MCF 10A (cell line): Measurements from ENCODE around the gene MUSK. TPM values are rescaled to one million over a fixed set of nuclear protein-coding genes. Genes with fewer than 3 reads are reported as not detected.

Experiments
- BruUV-seq: library from RNA; stranded (reverse); fragments of 400-500 nt; replicated peaks from 2 replicates; lab custom pipeline; 2021; lab: Mats Ljungman, UMichigan
- CTCF ChIA-PET: fragments of 300-600 bp; sonication (Branson Sonifier 250); formaldehyde crosslinking; extraction: SDS; loops from one replicate; lab custom pipeline; 2021; ENCODE audit warnings: antibody characterized with exemption, inconsistent platforms; lab: Yijun Ruan, JAX
- POLR2A ChIA-PET: fragments of 300-600, 350-650 bp; sonication (Branson Sonifier 250); formaldehyde crosslinking; extraction: SDS; loops from one replicate; lab custom pipeline; 2020; ENCODE audit warnings: antibody characterized with exemption, inconsistent platforms; lab: Yijun Ruan, JAX
- DNase-seq: peaks from one replicate; pipeline ENCODE4 v3.0.0-alpha.2; 2018; ENCODE audit not compliant: unreplicated experiment
- H3K27ac Mint-ChIP-seq: one replicate; pipeline ENCODE4 v1.8.0; 2022; ENCODE audit warnings: mild to moderate bottlenecking, low read depth, mixed read lengths; ENCODE audit not compliant: unreplicated experiment
- H3K27me3 Mint-ChIP-seq: one replicate; pipeline ENCODE4 v1.8.0; 2022; ENCODE audit warnings: mixed read lengths; ENCODE audit not compliant: insufficient read depth, unreplicated experiment
- H3K36me3 Mint-ChIP-seq: one replicate; pipeline ENCODE4 v1.8.0; 2022; ENCODE audit warnings: mild to moderate bottlenecking, moderate library complexity, mixed read lengths; ENCODE audit not compliant: insufficient read depth, unreplicated experiment
- H3K4me1 Mint-ChIP-seq: one replicate; pipeline ENCODE4 v1.8.0; 2022; ENCODE audit warnings: mixed read lengths; ENCODE audit not compliant: insufficient read depth, unreplicated experiment
- H3K4me3 Mint-ChIP-seq: one replicate; pipeline ENCODE4 v1.8.0; 2022; ENCODE audit warnings: mild to moderate bottlenecking, moderate library complexity, mixed read lengths; ENCODE audit not compliant: unreplicated experiment
- H3K9me3 Mint-ChIP-seq: one replicate; pipeline ENCODE4 v1.8.0; 2022; ENCODE audit warnings: mixed read lengths; ENCODE audit not compliant: unreplicated experiment
- intact Hi-C: fragments of 100-400 bp; cut with micrococcal nuclease; formaldehyde crosslinking; loops from 2 replicates; pipeline ENCODE4 v1.14.1; 2022
- total RNA-seq: library from RNA; stranded (reverse); gene quantifications from 2 replicates; pipeline ENCODE4 v1.2.3, GENCODE V29; 2022
- TF ChIP-seq, protein P1 (sequence below): fragments of 200-600 bp; IDR thresholded peaks from one replicate; pipeline ENCODE4 v1.8.0; 2022; ENCODE audit warnings: antibody characterized with exemption, mild to moderate bottlenecking; ENCODE audit not compliant: unreplicated experiment

MUSK gene
- total RNA-seq, 1 experiment from 2014 or later, result not detected

DNA sequence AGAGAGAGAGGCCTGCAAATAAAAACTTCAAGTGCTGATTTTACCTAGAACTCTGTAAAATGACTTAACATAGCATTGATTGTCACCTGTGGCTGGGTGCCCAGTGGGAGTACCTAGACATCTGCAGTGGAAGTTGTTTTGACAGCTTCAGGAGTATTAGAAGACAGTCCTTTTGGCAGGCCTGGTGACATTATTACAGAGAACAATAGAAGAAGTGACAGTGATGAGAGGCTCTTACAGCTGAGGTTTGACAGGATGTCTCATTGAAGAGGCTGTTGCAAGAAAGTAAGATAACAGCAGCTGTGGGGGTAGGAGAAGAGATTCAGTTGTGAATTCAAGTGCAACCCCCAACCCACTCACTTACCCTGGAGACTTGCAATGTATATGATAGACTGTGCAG lies 27.9 kb upstream of the MUSK start:
- Mint-ChIP-seq H3K27me3 (no peaks in the 10 kb centered on the region), H3K27ac (no peak overlapping the region), H3K4me3 (no peak overlapping the region), H3K4me1 (peaks cover 5% of the 10 kb centered on the region), H3K36me3 (no peaks in the 10 kb centered on the region), H3K9me3 (peaks cover 12% of the 10 kb centered on the region)
- ChIA-PET CTCF (interaction anchor here (1.2 to 2.3 kb wide), 2 partner anchors 17 to 657 kb away, joined by 5 to 8 read pairs; no protein-coding TSS in a partner anchor), POLR2A (interaction anchor here (2.3 kb wide), 1 partner anchor 105 kb away, joined by 9 read pairs; no protein-coding TSS in a partner anchor)
- intact Hi-C loops, result loop anchor here (5.0 kb wide), 1 partner anchor 397 kb away; the partner anchor contains the start of gene LPAR1
- TF ChIP-seq, protein P1, sequence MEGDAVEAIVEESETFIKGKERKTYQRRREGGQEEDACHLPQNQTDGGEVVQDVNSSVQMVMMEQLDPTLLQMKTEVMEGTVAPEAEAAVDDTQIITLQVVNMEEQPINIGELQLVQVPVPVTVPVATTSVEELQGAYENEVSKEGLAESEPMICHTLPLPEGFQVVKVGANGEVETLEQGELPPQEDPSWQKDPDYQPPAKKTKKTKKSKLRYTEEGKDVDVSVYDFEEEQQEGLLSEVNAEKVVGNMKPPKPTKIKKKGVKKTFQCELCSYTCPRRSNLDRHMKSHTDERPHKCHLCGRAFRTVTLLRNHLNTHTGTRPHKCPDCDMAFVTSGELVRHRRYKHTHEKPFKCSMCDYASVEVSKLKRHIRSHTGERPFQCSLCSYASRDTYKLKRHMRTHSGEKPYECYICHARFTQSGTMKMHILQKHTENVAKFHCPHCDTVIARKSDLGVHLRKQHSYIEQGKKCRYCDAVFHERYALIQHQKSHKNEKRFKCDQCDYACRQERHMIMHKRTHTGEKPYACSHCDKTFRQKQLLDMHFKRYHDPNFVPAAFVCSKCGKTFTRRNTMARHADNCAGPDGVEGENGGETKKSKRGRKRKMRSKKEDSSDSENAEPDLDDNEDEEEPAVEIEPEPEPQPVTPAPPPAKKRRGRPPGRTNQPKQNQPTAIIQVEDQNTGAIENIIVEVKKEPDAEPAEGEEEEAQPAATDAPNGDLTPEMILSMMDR, result no peak
- no peak for DNase-seq
- BruUV-seq, result no TSS peak

DNA sequence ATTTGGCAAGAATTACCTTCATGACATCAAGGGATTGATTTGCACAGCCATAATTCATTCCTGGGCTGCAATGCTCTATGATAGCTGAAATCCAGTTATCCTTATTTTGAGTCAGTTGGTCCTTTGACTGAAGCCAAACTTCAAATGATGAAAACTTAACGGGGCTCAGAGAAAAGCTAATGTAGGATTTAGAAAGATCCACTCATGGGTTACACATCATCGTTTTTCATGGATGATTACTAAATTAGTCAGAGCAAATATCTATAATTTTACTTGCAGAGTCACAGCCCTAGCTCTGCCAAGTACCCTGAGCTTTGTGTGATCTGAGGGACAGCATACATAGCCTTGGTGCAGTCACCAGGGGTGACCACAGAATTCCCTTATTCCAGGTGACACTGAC lies 27.3 kb upstream of the MUSK start:
- no peak for DNase-seq
- intact Hi-C loops, result loop anchor here (5.0 kb wide), 1 partner anchor 396 kb away; the partner anchor contains the start of gene LPAR1
- ChIA-PET POLR2A (interaction anchor here (0.6 to 2.3 kb wide), 2 partner anchors 104 to 660 kb away, joined by 4 to 9 read pairs; no protein-coding TSS in a partner anchor), CTCF (interaction anchor here (0.7 to 2.3 kb wide), 3 partner anchors 18 to 657 kb away, joined by 3 to 8 read pairs (median 5); no protein-coding TSS in a partner anchor)
- Mint-ChIP-seq H3K27me3 (no peaks in the 10 kb centered on the region), H3K4me1 (peaks cover 5% of the 10 kb centered on the region), H3K27ac (no peak overlapping the region), H3K36me3 (no peaks in the 10 kb centered on the region), H3K4me3 (no peak overlapping the region), H3K9me3 (peaks cover 7% of the 10 kb centered on the region)
- BruUV-seq, result no TSS peak
- TF ChIP-seq, protein P1, result no peak

DNA sequence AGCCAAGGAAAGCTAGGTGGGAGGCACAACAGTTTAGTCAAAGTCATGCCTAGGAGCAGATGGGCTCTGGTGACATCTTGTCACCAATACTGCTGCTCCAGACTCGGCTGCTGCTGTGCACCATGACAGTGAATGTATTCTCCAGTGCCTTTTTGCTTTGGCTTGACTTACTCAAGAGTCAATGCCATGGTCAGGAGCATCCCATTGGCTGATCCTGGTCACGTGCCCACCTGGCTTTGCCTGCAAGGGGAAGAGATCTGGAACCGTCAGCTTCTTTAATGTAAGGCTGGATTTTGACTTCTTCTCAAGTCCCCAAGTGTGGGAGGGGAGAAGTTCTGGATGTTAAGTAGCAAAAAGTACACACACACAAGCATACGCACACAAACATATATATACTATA lies 19.9 kb upstream of the MUSK start:
- no peak for DNase-seq
- intact Hi-C loops, result no loop called here
- peaks cover under 1% of the 10 kb centered on the region for H3K36me3 Mint-ChIP-seq
- CTCF ChIA-PET, result interaction anchor here (0.5 to 0.7 kb wide), 3 partner anchors 10 to 362 kb away, joined by 3 read pairs; no protein-coding TSS in a partner anchor
- TF ChIP-seq, protein P1, result no peak
- H3K4me3 Mint-ChIP-seq, result no peak overlapping the region
- BruUV-seq, result no TSS peak
- H3K27me3 Mint-ChIP-seq, result no peaks in the 10 kb centered on the region
- POLR2A ChIA-PET, result no interaction called here
- peaks cover 6% of the 10 kb centered on the region for H3K4me1 Mint-ChIP-seq
- no peak overlapping the region for H3K27ac Mint-ChIP-seq
- no peaks in the 10 kb centered on the region for H3K9me3 Mint-ChIP-seq

DNA sequence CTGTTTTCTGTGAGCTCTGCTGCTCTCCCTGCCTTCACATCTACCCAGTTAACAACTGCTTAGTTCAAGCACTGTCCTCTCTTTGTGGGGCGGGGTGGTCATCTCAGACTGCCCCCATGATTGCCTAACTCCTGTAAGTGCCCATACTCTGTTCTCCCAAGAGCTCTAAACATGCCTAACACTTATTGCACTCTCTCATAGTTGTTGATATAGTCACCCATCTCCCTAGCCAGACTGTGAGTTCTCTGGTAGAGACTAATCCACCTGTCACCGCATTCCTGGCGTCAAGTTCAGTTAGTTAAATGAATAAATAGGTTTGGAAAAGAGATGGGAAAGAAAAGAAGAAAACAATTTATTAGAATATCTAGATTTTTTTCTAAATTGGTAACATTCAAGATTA lies 18.3 kb upstream of the MUSK start:
- peak overlapping the region; percentile 79 for H3K27ac Mint-ChIP-seq
- no peak overlapping the region for H3K4me3 Mint-ChIP-seq
- no peaks in the 10 kb centered on the region for H3K9me3 Mint-ChIP-seq
- no TSS peak for BruUV-seq
- POLR2A ChIA-PET, result no interaction called here
- DNase-seq, result peak; percentile 17
- CTCF ChIA-PET, result no interaction called here
- TF ChIP-seq, protein P1, result no peak
- peaks cover 6% of the 10 kb centered on the region for H3K36me3 Mint-ChIP-seq
- H3K27me3 Mint-ChIP-seq, result no peaks in the 10 kb centered on the region
- intact Hi-C loops, result loop anchor here (10.0 kb wide), 1 partner anchor 185 kb away; no protein-coding TSS in a partner anchor
- peaks cover 6% of the 10 kb centered on the region for H3K4me1 Mint-ChIP-seq
